GM12874 (cell line): ENCODE results near the gene PAXIP1.

Experiments
- CTCF ChIP-seq: IDR thresholded peaks from 2 replicates; pipeline ENCODE4 v1.5.1; 2011; ENCODE audit warnings: low read depth, mild to moderate bottlenecking, control low read depth, low read length, moderate library complexity; ENCODE audit not compliant: insufficient read depth

PAXIP1 gene

GRCh38 chr7:154910125-154910524 is 92.8 kb downstream of the PAXIP1 start:
- TF ChIP-seq CTCF: no peak

GRCh38 chr7:154909241-154910105 is 93.5 kb downstream of the PAXIP1 start:
- TF ChIP-seq CTCF: no peak

- TF ChIP-seq CTCF: no peak
These were observed 95.0 kb downstream of the PAXIP1 start for GRCh38 chr7:154907651-154908620.

- no peak for TF ChIP-seq CTCF
These were observed 96.1 kb downstream of the PAXIP1 start for GRCh38 chr7:154906736-154907355.

GRCh38 chr7:154906201-154906600 is 96.7 kb downstream of the PAXIP1 start:
- TF ChIP-seq CTCF: no peak

- no peak for TF ChIP-seq CTCF
These were observed 97.3 kb downstream of the PAXIP1 start for GRCh38 chr7:154905615-154906014.

GRCh38 chr7:154905146-154905545 is 97.8 kb downstream of the PAXIP1 start:
- no peak for TF ChIP-seq CTCF
